NCI-H2227 (cell line): Measurements from ENCODE around the gene DENND4A.

Experiments used
- DNase-seq: peaks from one replicate; lab custom pipeline; 2025; ENCODE audit not compliant: unreplicated experiment; lab: John Stamatoyannopoulos, UW

Gene DENND4A

GRCh38 chr15:65792138-65792987 lies at the start of gene DENND4A:
TSS of gene DENND4A (minus strand) at chr15:65792293. CDS start at chr15:65756450, 35,843 bp downstream.
- DNase-seq = peak; percentile 97

DNA sequence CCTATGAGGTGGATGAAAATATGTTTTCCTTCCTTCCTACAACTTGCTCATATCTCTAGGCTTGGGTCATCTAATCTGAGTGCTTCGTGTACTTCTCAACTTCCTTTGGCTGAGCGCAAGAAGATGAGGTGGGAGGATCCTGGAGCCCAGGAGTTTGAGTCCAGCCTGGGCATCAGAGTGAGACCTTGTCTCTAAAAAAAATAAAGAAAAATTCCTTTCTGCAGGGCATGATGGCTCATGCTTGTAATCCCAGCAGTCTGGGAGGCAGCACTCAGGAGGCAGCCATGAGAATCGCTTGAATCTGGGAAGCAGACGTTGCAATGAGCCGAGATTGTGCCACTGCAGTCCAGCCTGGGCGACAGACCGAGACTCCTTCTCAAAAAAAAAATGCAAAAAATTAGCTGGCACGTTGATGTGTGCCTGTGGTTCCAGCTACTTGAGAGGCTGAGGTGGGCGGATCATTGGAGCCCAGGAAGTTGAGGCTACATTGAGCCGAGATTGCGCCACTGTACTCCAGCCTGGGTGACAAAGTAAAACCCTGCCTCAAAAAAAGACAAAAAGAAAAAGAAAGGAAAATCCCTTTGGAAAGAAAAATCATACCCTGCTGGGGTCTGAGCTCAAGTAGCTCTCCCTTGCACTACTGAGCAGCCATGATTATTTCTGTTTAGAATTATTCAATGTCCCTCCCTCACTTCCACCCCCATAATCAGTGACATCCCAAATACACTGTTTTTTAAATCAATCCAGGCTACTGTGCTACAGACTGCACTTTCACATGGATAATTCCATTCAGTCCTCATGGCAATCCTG lies 49.2 kb upstream of the DENND4A start:
- DNase-seq = peak; percentile 25

DNA sequence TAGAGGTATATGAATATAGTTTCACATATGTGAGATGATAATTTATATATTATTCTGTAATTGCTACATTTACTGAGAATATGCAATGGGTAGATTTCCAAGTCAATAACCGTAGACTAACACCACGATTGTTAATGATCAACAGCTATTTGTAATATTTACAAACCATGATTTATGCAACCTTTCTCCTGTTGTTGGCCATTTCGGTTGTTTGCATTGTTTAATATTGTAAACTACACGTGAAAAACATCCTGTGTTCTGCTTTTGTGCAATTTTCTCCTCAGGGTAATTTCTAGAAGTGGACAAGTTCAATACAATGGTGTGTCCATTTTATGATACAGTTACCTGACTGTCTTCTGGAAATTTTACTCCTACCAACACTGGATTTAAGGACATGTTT lies 47.9 kb upstream of the DENND4A start:
- DNase-seq = no peak

DNA sequence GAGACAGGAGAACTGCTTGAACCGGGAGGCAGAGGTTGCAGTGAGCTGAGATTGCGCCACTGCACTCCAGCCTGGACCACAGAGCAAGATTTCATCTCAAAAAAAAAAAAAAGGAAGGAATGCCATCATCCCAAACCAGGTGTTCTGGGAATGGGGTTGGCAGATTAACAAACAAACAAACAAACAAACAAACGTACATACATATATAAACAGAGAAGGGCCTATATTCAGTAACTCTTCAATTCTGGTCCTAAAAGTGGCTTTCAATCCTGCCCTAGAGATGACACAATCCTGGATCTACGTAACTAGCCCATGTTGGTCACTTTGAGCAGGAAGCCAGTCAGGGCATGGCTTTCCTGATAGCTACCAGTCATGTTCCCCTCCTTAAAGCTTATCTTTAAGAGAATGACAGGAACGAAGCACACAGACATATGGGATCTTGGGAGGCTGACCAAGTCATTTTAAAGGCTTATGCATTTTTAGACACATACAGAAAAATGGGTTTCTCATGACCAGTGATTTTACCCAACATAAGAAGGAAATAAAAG lies 47.3 kb upstream of the DENND4A start:
- DNase-seq = no peak

GRCh38 chr15:65837301-65838294 lies 45.5 kb upstream of the DENND4A start:
- no peak for DNase-seq

GRCh38 chr15:65836665-65837064 lies 44.6 kb upstream of the DENND4A start:
- no peak for DNase-seq

DNA sequence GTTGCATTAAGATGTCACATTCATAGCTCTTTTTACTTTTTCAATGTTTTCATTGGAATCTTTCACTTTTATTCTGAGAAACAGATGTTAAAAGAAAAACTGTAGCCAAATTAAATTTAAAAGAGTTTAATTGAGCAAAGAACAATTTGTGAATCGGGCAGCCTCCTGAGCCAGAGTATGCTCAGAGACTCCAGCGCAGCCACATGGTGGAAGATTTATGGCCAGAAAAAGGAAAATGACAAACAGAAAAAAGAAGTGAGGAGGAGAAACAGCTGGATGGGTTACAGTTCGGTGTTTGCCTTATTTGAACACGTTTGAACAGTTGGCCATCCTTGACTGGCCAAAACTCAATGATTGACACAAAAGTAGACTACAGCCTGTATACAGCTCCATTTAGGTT lies 43.4 kb upstream of the DENND4A start:
- DNase-seq = no peak

GRCh38 chr15:65834603-65835282 lies 42.6 kb upstream of the DENND4A start:
- DNase-seq = no peak

DNA sequence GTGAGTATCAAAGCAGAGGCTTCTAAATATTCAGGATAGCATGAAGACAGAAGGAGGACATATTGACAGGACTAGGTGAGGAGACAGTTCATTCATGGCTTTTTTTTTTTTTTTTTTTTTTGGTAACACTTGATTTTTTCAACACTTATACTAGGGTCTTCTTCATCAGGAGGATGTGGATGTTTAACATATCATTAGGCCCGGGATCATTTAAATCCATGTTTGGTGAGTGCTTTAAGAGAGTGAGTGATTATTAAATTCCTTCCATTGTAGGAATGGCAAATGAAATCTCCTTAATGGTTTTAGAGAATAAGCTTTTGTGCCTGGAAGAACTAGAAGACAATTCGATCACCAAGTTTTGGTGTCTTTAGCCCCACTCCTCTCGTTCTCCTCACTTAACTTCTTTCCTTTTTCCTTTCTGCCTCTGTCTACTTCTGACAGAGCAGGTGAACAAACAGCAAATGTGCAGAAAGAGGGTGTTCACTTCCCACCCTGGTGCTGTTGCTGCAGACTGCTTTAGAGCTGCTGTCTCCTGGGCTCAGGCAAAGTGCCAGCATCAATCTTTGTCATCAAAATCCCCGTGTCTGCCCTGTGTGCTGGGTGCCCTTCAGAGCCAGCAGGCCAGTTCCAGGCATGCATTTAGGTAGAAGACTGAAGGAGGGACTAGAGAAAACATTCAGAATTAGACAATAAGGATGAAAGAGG lies 41.6 kb upstream of the DENND4A start:
- DNase-seq = no peak

GRCh38 chr15:65832549-65833364 lies 40.7 kb upstream of the DENND4A start:
- DNase-seq = peak; percentile 60

DNA sequence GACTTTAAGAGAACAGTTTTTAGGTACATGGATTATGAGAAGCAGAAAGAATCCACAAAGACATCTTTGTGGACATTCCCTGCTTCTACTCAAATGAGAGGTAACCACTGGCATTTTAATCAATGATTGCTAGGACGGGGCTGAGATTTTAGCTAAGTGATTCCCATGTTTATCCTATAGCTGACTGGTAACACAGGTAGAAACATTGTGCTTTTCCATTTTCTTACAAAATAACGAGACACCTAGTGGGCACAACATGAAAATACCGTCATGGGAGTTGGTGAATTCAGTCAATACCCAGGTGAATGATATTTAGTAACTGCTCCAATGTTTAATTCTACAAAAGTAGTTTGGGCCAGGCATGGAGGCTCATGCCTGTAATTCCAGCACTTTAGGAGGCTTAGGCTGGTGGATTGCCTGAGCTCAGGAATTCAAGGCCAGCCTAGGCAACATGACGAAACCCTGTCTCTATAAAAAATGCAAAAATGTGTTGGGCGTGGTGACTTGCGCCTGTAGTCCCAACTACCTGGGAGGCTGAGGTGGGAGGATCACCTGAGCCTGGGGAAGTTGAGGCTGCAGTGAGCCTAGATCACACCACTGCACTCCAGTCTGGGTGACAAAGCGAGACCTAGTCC lies 37.2 kb upstream of the DENND4A start:
- DNase-seq = peak; percentile 30

DNA sequence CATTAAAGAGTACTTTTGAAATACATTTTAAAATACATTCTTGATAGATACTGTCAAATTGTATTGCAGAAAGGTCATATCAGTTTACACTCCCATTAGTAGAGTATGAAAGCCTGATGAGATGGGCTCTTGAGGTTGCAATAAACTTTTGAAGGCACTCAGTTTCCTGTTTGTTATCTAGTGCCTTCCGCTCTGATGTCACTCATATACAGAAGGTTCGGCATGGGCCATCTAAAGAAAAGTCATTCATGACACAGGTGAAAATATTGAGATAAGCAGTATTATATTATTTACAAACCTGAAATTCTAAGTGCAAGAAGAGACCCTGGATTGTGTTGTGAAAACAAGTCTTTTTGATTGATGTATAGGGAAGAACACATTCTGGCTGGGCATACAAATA lies 36.5 kb upstream of the DENND4A start:
- DNase-seq = no peak

DNA sequence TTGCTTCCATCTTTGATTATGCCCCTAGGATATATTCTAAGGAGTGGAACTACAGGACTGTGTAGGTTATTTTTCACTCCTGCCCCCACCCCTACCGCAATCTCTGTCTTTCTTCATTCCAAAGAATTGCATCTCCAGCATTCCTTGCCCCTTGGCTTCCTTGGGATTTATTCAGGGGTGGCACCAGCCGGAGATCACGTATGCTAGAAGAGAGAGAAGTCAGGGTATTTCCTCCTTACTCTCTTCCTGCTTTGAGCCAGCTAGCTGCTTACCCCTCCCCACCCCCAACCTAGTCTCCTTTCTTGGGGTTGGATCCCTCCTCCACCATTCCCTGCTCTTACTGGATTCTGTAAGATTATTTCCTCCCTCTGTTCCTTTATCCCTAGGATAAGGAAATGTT lies 35.0 kb upstream of the DENND4A start:
- no peak for DNase-seq

GRCh38 chr15:65824941-65825544 lies 33.0 kb upstream of the DENND4A start:
- DNase-seq = no peak

- peak; percentile 64 for DNase-seq
These were observed 32.1 kb upstream of the DENND4A start for GRCh38 chr15:65824031-65824743.

GRCh38 chr15:65822316-65822715 lies 30.2 kb upstream of the DENND4A start:
- no peak for DNase-seq

GRCh38 chr15:65821070-65821469 lies 29.0 kb upstream of the DENND4A start:
- DNase-seq = no peak
